Measurements from ENCODE around the gene IZUMO1R.
"Not testable (repeated sequence)": the region's sequence is repeated elsewhere in the genome, so short reads cannot be mapped to it uniquely, and the experiment has no call there.

The IZUMO1R gene

DNA sequence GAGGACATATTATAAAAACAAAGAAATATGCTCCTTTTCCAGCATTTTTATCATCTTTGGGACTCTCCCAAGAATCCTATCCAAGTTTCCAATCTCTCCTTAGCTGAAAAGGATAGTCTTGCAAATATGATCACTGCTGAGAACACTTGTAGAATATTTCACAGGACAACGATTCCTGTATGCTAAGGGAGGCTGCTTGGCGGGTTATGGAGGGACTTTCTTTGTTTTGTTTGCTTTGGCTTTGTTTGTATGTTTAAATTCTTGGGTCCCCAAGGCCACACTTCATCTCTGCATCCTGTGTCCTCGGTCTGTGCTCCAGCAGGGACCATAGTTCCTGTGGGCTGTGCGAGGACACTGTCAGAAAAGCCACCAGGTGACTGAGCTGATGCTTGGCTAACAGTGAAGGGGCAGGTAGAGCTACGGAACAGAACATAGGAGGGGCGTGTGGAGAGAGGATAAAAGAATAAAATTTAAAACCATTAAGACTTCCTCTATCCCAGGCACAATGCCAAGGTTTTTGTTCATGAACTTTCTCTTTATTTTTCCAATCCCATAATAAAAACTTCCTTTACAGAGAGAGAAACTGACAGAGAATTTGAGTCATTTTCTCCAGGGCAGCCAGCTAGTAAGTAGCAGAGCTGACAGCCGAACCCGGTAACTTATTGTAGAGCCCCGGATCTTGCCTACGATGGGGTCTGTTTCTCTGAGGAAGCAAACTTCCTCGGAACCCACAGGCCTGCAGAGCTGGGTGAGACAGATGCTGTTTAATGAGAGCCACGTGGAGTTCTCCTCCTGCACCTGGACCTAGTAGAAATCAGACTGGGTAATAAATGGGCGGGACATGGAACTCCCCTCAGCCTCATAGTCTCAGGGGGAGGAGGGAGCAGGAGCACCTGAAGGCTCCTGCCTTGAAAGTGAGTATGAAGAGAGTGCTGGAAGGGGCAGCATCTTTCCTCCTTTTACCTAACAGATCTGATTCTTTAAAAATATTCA lies at the start of gene IZUMO1R:
Gene IZUMO1R (plus strand): TSS at position 615 of the 993 bp plus-strand sequence. CDS start 1,057 bp downstream, outside the sequence.
- no peak for DNase-seq (ENCODE audit: low read depth in 2 of 2)

DNA sequence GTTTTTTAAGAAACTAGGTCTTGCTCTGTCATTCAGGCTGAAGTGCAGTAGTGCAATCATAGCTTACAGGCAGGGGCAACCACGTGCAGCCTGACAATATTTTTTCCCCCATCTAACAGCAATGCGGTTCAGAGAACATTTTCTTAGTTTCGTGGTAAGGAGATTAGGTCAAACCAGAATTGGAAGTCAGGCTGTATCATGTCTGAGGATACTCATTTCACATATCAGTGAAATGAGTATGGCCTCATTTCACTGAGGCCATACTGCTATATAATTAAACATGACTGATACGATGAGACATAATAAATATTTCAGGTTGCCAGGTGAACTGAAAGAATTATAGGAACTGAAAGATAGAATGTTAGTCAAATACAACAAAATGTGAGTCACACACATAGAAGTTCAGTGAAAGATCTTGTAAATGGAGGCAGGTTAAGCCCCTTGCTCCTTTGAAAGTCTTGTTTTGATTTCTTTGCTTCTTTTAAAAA lies 32.5 kb upstream of the IZUMO1R start:
- no peak for DNase-seq (ENCODE audit: low read depth in 2 of 2)

DNA sequence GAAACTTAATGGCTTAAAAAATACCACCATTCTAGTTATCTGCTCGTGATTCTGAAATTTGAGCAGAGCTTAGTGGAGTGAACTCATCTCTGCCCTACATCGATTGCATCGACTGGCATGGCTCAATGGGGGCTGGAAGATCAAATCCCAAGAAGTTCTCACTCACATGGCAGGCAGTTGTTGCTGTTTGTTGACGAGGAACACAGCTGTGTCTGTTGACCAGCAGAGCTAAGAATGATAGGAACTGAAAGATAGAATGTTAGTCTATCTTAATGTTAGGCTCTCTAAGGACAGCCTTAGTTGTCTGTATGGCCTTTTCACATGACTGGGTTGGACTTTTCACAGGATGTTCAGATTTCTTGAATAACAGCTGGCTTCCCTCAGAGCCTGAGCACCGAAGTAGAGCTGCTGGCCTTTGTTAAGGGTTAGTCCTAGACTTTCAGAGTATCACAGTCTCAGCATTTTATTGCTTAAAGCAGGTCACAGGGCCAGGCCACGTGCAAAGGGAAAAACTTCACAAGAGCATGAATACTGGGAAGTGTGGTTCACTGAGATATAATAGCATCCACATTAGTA lies 31.6 kb upstream of the IZUMO1R start:
- no peak for DNase-seq (ENCODE audit: low read depth in 2 of 2)

DNA sequence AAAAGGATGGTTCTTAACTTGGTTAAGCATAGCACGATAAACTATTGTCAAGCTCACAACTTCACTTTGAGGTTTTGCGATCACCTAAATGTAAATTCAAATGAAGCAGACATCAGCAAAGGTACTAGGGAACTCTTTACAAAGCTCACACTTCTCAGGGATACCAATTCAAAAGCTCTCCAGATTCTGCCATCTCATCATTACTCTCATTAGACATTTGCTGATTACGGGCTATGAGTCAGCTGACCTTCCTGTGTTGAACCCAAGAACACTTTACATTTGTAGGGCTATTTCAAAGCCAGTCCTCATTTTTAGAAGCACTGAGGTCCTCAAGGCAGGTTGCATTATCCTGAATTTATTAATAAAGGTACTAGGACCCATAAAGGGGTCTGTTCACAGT lies 28.4 kb upstream of the IZUMO1R start:
- DNase-seq (ENCODE audit: low read depth in 2 of 2), result no peak

GRCh38 chr11:94276943-94277342 lies 27.4 kb upstream of the IZUMO1R start:
- no peak for DNase-seq (ENCODE audit: low read depth in 2 of 2)

GRCh38 chr11:94278207-94278606 lies 26.2 kb upstream of the IZUMO1R start:
- not testable (repeated sequence) for DNase-seq (ENCODE audit: low read depth in 2 of 2)

- no peak for DNase-seq (ENCODE audit: low read depth in 2 of 2)
Measured at GRCh38 chr11:94279996-94280395, 24.4 kb upstream of the IZUMO1R start.

DNA sequence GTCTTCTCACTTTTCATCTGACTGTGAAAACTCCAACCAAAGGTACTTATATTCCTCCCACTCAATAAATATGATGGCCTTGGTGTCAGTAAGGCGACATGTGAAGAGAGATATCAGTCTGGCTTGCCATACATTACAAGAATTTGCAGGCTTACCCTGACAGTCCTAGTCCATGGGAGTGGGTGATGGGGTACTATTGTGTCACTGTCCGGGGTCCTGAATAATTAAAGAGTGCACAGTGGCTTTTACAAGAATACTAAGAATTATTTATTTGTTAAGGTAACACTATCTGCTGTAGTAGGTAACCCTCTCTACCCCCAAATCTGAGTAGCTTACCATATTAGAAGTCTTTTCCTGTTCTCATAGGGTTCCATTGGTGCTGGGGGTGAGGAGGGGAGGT lies 23.1 kb upstream of the IZUMO1R start:
- no peak for DNase-seq (ENCODE audit: low read depth in 2 of 2)

DNA sequence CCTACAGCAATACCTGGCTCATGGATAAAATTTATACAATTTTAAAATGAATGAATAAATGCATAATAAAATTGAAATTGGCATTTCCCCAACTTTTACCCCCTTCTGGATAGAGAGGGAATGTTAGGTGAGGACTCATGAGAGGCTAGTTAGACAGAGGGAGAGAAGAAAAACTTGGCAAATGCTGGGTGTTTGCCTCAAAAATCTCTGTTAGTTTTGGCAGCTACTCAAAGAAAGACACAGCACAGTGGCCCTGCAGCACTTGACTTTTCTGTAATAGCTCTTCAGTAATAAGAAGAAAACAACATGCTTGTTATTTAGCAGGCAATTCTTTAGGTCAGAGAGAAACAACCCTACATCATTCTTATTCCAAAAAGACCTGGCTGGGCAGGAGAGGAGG lies 20.7 kb upstream of the IZUMO1R start:
- DNase-seq (ENCODE audit: low read depth in 2 of 2), result no peak

DNA sequence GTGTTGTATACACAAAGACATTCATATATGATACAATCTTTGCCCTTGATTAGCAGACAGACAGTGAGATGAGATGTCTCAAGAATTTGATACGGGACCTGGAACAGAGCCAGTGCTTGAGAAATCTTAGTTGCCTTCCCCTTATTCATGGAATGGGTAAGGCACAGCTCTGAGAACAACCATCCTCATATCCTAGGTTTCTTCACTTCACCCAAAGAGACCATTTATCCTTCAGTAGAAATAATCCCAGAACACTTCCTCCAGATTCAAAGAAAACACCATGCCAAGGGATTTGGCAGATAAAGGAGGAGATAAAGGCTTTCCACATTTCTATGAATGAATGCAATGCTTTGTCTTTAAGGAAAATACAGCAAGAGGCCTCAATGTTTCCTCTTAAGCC lies 8.8 kb upstream of the IZUMO1R start:
- DNase-seq (ENCODE audit: low read depth in 2 of 2), result no peak

DNA sequence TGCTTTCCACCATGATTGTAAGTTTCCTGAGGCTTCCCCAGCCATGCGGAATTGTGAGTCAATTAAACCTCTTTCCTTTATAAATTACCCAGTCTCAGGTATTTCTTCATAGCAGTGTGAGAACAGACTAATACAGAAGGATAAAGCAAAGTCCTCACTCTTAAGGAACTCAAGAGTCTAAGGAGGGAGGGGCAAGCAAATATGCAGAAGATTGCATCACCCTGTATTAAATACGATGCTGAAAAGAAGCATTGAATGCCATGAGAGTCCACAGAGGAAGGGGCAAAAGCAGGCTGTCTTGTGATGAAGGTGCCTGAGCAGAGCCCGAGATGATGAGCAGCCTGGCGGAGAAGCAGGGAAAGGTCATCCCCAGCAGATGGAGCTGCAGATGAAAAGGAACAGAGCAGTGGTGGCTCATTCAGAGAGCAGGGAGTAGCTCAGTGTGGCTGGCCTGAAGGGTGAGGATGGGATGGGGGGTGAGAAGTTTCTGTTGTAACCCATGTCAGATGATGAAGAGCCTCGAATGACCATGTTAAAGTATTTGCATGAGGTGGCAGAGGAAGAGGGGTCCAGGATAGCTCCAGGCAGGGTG lies 6.3 kb upstream of the IZUMO1R start:
- no peak for DNase-seq (ENCODE audit: low read depth in 2 of 2)

- no peak for DNase-seq (ENCODE audit: low read depth in 2 of 2)
Measured at GRCh38 chr11:94302776-94303175, 1.6 kb upstream of the IZUMO1R start.

- DNase-seq (ENCODE audit: low read depth in 2 of 2), result no peak
Measured at GRCh38 chr11:94305146-94305545, 766 bp downstream of the IZUMO1R start.

- DNase-seq (ENCODE audit: low read depth in 2 of 2), result no peak
Measured at GRCh38 chr11:94307101-94307791, 2.9 kb downstream of the IZUMO1R start.

- DNase-seq (ENCODE audit: low read depth in 2 of 2), result no peak
Measured at GRCh38 chr11:94308024-94308423, 3.6 kb downstream of the IZUMO1R start.

- no peak for DNase-seq (ENCODE audit: low read depth in 2 of 2)
Measured at GRCh38 chr11:94309757-94310156, 5.4 kb downstream of the IZUMO1R start.

GRCh38 chr11:94310191-94310875 lies 6.0 kb downstream of the IZUMO1R start:
- DNase-seq (ENCODE audit: low read depth in 2 of 2), result no peak

GRCh38 chr11:94312339-94312738 lies 8.0 kb downstream of the IZUMO1R start:
- DNase-seq (ENCODE audit: low read depth in 2 of 2), result no peak

GRCh38 chr11:94314064-94314463 lies 9.7 kb downstream of the IZUMO1R start:
- DNase-seq (ENCODE audit: low read depth in 2 of 2), result no peak

DNA sequence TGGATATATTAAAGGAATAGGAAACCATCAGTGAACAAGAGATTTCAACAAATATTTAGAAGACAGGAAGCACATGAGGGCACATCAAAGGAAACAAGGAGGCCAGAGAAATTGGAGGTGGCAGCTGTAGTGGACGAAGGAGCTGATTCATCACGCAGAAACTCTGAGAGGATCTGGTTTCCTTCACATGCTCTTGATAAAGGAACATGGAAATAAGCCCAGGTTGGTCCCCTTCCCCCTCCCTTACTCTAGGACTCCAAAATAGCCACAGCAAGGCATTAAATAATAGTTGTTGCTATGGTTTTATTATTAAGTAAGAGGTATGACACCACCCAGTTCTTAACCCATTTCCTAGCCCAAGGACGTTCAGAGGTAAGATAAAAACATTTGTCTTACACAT lies 11.3 kb downstream of the IZUMO1R start:
- no peak for DNase-seq (ENCODE audit: low read depth in 2 of 2)

- no peak for DNase-seq (ENCODE audit: low read depth in 2 of 2)
Measured at GRCh38 chr11:94322501-94322900, 18.1 kb downstream of the IZUMO1R start.

Measured in activated CD8-positive, alpha-beta memory T cell treated with anti-CD3 and anti-CD28 coated beads for 4 hours (primary cell).